GM18508 (cell line): Measurements from ENCODE around the gene MXRA8.
A peak's percentile ranks its signal among the peaks of the same experiment; 100 is the strongest.
"Not testable (repeated sequence)": the region's sequence is repeated elsewhere in the genome, so short reads cannot be mapped to it uniquely, and the experiment has no call there.

Experiments used
- ATAC-seq: cut with Tn5 transposase; IDR thresholded peaks from one replicate; pipeline ENCODE4 v1.9.1; 2021; ENCODE audit warnings: moderate number of reproducible peaks; ENCODE audit not compliant: insufficient read depth, unreplicated experiment

The MXRA8 gene

DNA sequence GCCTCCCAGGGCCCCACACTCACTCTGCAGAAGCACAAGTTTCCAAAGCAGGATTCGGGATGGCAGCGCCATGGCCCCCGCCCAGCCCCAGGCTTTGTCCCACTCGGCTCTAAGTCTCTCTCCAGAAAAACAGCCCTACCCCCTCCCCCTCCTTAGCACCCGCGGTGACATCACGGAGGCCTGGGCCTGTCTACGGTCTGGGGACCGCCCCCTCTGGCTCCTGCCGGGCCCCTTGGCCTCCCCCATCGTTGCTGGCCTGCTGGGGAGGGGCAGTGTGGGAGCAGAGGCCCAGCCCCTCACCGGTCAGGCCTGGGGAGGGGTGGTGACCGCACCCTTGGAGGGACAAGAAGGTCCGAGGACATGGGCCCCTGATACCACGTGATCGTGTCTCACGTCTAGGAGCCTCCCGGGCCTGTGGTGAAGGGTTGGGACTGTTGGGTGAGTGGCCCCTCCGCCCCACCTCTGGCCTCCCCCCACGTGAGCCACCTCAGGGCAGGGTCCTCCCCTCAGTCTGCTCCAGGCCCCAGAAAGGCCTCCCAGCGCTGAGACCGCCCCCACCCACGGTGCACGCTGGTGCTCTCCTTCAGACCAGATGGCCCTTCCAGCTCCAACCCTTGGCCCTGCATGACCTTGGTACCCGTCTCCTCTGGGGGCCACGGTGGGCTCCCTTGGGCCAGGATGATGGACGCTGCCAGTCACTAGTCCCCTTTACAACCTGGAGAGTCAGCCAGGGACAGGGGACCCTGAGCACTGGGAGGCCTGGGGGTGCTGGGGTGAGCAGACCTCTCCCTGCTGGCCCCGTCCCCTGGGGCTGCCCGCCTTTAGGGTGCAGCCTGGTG is at the start of gene MXRA8:
Gene MXRA8, minus strand, starts transcription at position 123 of the 839 bp plus-strand sequence. Its CDS starts 51 bp downstream, at position 72.
- ATAC-seq, result no peak

GRCh38 chr1:1407636-1408318 is 49.4 kb upstream of the MXRA8 start:
- ATAC-seq, result no peak

DNA sequence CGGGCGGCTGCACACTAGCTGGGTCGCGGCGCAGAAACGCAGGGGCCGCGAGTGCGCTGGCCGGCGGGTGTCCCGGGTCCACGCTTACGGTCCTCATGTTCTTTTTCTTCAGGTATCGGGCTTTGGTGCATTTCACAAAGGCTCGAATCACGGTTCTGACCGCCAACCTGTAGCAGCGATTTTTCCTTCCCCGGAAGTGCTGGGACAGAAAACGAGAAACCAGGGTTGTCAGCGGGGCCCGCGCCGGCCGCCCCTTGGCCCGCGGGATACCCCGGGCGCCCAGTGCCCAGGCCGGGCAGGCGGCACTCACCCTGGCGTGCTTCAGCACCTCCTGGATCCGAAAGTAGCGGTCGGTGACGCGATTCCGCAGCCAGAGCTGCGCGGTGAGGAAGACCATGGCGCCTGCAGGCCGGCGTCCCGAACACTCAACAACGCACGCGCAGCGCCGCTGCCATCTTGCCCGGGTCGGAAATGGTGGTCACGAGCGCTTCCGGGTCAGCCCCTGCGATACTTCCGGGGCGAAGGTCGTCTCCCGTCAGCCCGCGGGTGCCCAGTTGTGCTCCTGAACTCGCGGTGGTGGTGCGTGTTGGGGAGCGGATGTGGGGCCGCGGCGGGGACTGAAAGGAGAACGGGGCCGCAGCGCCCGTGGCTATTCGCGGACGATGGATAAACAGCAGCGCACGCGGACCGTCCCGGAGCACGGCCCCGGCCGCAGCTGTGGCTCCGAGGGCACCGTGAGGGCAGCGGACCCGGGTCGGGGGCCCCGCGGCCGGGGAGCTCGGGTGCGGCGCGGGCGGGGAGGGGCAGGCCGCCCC is 48.7 kb upstream of the MXRA8 start, which contains the start of gene MRPL20:
Gene MRPL20, minus strand, starts transcription at position 473 of the 815 bp plus-strand sequence. Its CDS starts 76 bp downstream, at position 397.
- ATAC-seq, result peak; percentile 51

GRCh38 chr1:1406101-1406820 is 47.9 kb upstream of the MXRA8 start:
- no peak for ATAC-seq

GRCh38 chr1:1403653-1404052 is 45.3 kb upstream of the MXRA8 start:
- no peak for ATAC-seq

- not testable (repeated sequence) for ATAC-seq
These were observed 44.6 kb upstream of the MXRA8 start for GRCh38 chr1:1402901-1403392.

GRCh38 chr1:1402072-1402900 is 43.9 kb upstream of the MXRA8 start:
- no peak for ATAC-seq

DNA sequence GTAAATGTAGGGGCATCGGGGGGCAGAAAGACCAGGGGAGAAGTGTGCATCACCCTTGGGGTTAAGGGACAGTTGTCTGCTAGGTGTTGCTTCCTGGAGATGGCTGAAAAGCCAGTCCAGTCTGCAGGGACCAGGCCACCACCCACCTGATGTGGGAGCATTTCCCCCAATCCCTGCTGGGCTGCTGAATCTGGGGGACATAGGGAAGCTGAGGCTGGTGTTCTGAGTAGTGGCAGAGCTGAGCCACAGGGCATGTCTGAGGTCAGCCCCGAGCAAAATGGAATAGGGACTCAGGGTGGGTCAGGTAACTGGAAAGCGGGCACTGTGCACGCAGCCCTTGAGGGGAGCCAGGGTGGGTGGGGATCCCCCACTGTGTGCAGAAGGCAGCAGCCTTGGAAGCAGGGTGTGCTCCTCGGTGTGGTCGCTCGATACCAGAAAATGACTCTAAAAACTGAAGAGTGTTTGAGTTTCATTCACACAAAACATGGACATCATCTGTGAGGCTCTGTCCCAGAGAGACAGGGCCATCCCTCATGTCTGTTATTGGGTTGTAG is 43.2 kb upstream of the MXRA8 start:
- ATAC-seq, result no peak

GRCh38 chr1:1400576-1401456 is 42.5 kb upstream of the MXRA8 start:
- no peak for ATAC-seq

DNA sequence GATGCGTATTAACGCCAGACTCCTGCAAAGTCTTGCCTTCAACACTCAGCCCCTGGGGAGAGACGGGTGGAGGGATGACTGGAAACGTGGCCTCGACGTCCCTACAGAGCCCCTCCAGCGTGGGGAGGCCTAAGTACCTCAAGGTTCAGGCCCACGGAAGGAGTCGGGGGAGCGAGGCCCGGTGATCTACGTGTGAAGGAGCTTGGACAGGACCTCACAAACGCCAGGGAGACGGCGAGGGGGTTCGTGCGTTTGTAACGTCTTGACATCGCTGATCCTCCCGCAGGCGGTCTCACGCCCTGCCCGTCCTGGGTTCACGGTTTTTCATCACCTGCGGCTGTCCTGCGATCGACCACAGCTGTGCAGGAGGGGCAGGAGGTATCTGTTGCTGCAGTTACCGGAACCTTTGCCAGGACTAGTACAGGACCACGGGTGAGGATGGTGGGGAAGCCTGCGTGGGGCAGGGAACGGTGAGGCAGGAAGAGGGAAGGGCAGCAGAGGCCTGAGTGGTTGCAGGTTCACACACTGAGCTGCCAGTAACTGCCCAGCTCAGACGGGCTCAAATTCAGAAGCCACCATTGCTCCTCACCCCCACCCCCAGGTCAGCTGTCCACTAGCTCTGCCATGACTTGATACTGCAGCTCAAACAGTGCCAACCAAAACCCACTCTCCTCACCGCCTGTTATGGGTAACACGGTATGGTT is 41.7 kb upstream of the MXRA8 start:
- no peak for ATAC-seq

DNA sequence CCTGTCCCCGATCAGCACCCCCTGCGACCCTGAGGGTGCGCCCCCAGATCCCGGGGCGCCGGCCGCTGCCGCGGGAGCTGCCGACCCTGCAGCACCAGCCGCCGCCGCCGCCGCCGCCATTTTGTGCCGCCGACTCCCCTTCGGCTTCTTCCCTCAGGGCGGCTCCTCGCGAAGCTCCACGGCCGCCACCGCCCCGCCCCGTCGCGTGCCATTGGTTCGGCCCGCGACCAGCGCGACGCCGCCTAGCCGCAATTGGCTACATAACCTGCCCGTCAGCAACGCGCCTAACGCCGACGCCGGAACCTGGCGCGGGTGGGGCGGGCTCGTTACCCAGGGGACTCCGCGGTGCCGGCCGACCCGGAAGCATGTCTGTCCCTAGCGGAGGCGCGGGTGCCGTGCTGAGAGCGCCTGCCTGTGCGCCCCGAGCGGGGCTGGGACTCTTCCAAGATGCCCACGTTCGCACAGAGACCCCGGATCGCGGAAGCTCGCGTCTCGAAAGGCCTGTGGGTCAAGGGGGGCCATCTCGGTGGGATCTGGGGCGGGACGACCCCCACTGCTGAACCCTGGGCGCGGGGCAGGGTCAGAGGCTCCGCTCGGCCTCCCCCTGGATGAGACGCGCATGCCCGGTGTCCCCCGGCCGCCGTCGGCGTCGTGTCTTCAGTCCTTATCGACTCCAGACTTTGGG is 41.0 kb upstream of the MXRA8 start, which contains the start of gene CCNL2:
Gene CCNL2, minus strand, starts transcription at position 149 of the 685 bp plus-strand sequence. Its CDS starts 29 bp downstream, at position 120.
- peak; percentile 64 for ATAC-seq

DNA sequence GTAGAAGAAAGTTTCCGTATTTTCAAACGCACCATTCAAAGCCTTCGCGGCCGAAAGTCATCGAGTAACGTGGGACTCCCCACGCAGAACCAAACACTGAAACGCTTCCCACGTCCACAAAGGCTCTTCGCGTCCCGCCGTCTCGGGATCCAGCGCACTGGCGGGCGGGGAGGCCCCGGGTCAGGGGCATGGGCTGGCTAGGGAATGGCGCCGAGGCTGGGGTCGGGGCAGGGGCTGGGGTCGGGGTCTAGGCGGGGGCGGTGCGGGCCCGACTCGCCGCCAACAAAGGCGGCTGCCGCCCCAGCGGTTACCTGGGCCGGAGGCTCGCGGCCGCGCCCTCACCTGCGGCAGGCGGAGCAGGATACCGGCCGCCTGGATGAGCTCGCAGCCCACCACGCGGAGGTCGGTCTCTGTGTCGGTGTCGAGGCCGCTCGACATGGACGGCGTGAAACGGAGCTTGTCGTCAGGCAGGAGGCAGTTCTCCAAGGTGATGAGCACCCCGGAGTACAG is 40.4 kb upstream of the MXRA8 start:
- peak; percentile 9 for ATAC-seq

GRCh38 chr1:1397839-1398523 is 39.6 kb upstream of the MXRA8 start:
- no peak for ATAC-seq

DNA sequence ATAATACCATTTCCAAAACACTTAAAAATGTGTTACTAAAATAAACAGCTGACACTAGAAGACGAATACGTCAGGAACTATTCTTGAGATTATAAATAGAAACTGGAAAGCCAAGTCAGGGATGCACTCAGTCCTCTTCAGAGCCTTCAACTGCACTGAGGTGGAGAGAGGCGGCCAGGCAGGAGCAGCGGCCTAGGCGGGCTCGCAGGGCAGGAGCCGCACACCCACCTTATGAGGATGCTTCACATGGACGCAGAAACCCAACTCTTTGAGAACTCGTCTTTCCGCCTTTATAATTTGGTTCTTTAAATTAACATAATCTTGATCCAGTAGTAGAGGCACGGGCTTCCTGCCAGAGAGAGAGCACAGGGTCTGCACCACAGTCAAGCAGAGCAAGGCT is 36.8 kb upstream of the MXRA8 start:
- no peak for ATAC-seq

- no peak for ATAC-seq
These were observed 35.8 kb upstream of the MXRA8 start for GRCh38 chr1:1394116-1394515.

- no peak for ATAC-seq
These were observed 35.1 kb upstream of the MXRA8 start for GRCh38 chr1:1393428-1393827.
